Natural killer cell (primary cell): Measurements from ENCODE around the gene BLM. TPM values are rescaled to one million over a fixed set of nuclear protein-coding genes. Genes with fewer than 3 reads are reported as not detected.

Experiments used
- ATAC-seq, 3 donors: fragments of 150-1000 bp in 2 of 3; fragments of 200-7000 bp in 1 of 3; cut with Tn5 transposase; 1 replicate in 1 of 3; 2 replicates in 2 of 3; pipeline ENCODE4 v1.10.0; 2021; ENCODE audit warnings: mild to moderate bottlenecking in 2 of 3, moderate library complexity in 2 of 3
- DNase-seq, 2 donors: peaks; one replicate each; pipeline versions ENCODE4 v3.0.0 to v3.0.0-alpha.2; 2013 to 2021; ENCODE audit warnings: mixed read lengths in 1 of 2
- H3K27ac ChIP-seq: one replicate; pipeline ENCODE4 v1.5.1; 2013; ENCODE audit warnings: mild to moderate bottlenecking, low read length
- H3K27me3 ChIP-seq: one replicate; pipeline ENCODE4 v1.6.1; 2013; ENCODE audit warnings: low read length; ENCODE audit not compliant: control insufficient read depth, insufficient read depth
- H3K36me3 ChIP-seq: one replicate; pipeline ENCODE4 v1.6.1; 2013; ENCODE audit warnings: low read length; ENCODE audit not compliant: control insufficient read depth, insufficient read depth
- H3K4me1 ChIP-seq: one replicate; pipeline ENCODE4 v1.6.1; 2013; ENCODE audit warnings: low read length; ENCODE audit not compliant: control insufficient read depth, insufficient read depth
- H3K4me3 ChIP-seq: one replicate; pipeline ENCODE4 v1.5.1; 2013; ENCODE audit warnings: low read length
- H3K9me3 ChIP-seq: one replicate; pipeline ENCODE4 v1.6.1; 2013; ENCODE audit warnings: low read length; ENCODE audit not compliant: control insufficient read depth, insufficient read depth
- H3K27ac Mint-ChIP-seq, 2 donors: one replicate each; pipeline ENCODE4 v1.8.0; 2022; ENCODE audit warnings: mild to moderate bottlenecking in 2 of 2, mixed read lengths in 2 of 2, moderate library complexity in 1 of 2
- H3K27me3 Mint-ChIP-seq, 2 donors: one replicate each; pipeline ENCODE4 v1.8.0; 2022; ENCODE audit warnings: low read depth in 2 of 2, mixed read lengths in 2 of 2
- H3K36me3 Mint-ChIP-seq: one replicate; pipeline ENCODE4 v1.8.0; 2022; ENCODE audit warnings: mixed read lengths
- H3K4me1 Mint-ChIP-seq, 2 donors: one replicate each; pipeline ENCODE4 v1.8.0; 2022; ENCODE audit warnings: mixed read lengths in 2 of 2
- H3K4me3 Mint-ChIP-seq: one replicate; pipeline ENCODE4 v1.8.0; 2022; ENCODE audit warnings: mild to moderate bottlenecking, moderate library complexity, mixed read lengths
- H3K9me3 Mint-ChIP-seq, 2 donors: one replicate each; pipeline ENCODE4 v1.8.0; 2022; ENCODE audit warnings: mixed read lengths in 2 of 2
- WGBS: methylation state at CpG from one replicate; pipeline ENCODE4 v1.1.7; 2013; ENCODE audit warnings: missing lambda C conversion rate; ENCODE audit not compliant: insufficient coverage; 5-methylcytosine and 5-hydroxymethylcytosine counted together
- intact Hi-C: fragments of 100-400 bp; cut with micrococcal nuclease; formaldehyde crosslinking; loops from one replicate; pipeline ENCODE4 v1.14.2; 2022
- total RNA-seq, 4 donors: library from RNA; stranded (reverse); fragments of 120-200 nt in 1 of 4; gene quantifications; one replicate each; pipeline versions ENCODE4 v1.2.3 to v1.2.4, GENCODE V29; 2013 to 2022
- TF ChIP-seq, protein P1 (sequence below): fragments of 200-600 bp; IDR thresholded peaks from one replicate; pipeline ENCODE4 v1.8.0; 2022; ENCODE audit warnings: antibody characterized with exemption

BLM gene
- total RNA-seq, 3 donors from 2014 or later (not counting 1 experiment from before 2014, with no cell fraction given), result 9.9 to 15.9 (median 14.1) TPM

- Histone ChIP-seq H3K4me3 (no peak overlapping the region), H3K4me1 (peaks cover 31% of the 10 kb centered on the region), H3K27me3 (no peaks in the 10 kb centered on the region), H3K27ac (no peak overlapping the region), H3K9me3 (no peaks in the 10 kb centered on the region), H3K36me3 (no peaks in the 10 kb centered on the region)
- WGBS, result 93% methylated on average over 12 of the region's 14 CpGs
- TF ChIP-seq, protein P1, sequence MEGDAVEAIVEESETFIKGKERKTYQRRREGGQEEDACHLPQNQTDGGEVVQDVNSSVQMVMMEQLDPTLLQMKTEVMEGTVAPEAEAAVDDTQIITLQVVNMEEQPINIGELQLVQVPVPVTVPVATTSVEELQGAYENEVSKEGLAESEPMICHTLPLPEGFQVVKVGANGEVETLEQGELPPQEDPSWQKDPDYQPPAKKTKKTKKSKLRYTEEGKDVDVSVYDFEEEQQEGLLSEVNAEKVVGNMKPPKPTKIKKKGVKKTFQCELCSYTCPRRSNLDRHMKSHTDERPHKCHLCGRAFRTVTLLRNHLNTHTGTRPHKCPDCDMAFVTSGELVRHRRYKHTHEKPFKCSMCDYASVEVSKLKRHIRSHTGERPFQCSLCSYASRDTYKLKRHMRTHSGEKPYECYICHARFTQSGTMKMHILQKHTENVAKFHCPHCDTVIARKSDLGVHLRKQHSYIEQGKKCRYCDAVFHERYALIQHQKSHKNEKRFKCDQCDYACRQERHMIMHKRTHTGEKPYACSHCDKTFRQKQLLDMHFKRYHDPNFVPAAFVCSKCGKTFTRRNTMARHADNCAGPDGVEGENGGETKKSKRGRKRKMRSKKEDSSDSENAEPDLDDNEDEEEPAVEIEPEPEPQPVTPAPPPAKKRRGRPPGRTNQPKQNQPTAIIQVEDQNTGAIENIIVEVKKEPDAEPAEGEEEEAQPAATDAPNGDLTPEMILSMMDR, result no peak
- Mint-ChIP-seq H3K9me3 (no peaks in the 10 kb centered on the region), H3K27ac (no peak overlapping the region), H3K4me1 (peaks cover 16 to 23% of the 10 kb centered on the region in 2 donors), H3K27me3 (no peaks in the 10 kb centered on the region), H3K36me3 (no peaks in the 10 kb centered on the region), H3K4me3 (no peak overlapping the region)
- intact Hi-C loops, result no loop called here
- ATAC-seq (no peak), DNase-seq (no peak)
Observed at GRCh38 chr15:90860942-90861675, 144.0 kb downstream of the BLM start.

DNA sequence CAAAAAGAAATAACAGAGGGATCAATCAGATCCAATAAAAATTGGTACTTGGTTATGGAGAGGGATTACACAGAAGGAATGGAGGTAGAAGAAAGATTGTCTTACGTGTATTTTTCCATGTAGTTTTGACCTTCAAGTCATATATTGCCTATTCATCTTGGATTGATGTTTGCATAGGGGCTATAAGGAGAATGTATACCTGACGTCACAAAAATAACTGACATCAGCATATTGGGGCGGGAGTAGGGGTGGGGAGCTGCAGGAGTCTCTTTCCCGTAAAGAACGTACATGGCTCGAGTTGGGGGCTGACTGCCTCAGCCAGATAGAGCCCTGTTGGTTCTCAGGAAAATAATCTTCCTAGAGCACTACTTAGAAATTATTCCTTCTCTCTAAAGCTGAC is 145.3 kb downstream of the BLM start:
- Mint-ChIP-seq H3K9me3 (no peaks in the 10 kb centered on the region), H3K27ac (no peak overlapping the region), H3K27me3 (no peaks in the 10 kb centered on the region), H3K4me3 (no peak overlapping the region), H3K36me3 (no peaks in the 10 kb centered on the region), H3K4me1 (peaks cover 7 to 12% of the 10 kb centered on the region in 2 donors)
- no peak for DNase-seq
- Histone ChIP-seq H3K27me3 (no peaks in the 10 kb centered on the region), H3K27ac (no peak overlapping the region), H3K4me3 (no peak overlapping the region), H3K9me3 (no peaks in the 10 kb centered on the region), H3K4me1 (peaks cover 17% of the 10 kb centered on the region), H3K36me3 (no peaks in the 10 kb centered on the region)
- TF ChIP-seq, protein P1, result no peak
- 97% methylated on average over 6 of the region's 6 CpGs for WGBS
- no peak for ATAC-seq
- intact Hi-C loops, result no loop called here

DNA sequence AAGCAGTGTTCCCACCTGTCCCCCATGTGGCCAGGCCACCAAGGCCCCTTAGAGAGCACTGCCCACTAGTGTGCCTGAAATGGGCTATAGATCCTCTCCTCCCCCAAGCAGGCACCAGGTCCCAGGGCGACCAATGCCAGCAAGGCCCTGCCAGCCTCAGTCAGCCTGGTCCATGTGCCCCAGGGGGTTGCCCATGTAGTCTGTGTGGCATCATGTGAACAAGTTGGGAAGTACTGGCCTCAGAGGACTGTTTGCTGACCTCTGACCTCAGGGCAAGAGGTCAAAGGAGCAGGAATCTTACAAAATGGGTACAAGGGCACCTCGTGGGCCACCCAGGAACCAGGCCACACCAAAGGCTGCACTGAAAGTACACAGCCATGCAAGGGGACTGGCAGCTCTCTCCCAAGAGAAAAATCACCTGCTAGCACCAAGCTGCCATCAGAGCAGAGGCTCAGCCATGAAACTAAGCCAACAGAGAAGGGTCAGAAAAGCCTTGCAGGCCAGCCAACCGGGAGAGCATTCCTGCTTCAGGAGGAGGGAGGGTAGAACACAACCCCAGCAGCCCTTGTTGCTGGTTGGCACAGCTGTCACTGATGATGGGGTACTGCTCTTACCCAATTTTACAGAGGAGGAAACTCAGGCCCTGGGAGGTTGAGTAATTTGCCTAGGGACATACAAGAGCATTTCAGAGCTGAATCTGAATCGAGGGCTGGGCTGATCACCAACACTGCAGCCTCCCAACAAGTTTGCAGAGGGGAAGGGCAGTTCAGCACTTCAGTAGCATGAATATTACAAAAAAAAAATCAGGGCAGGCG is 146.0 kb downstream of the BLM start:
- no peaks in the 10 kb centered on the region for H3K9me3 ChIP-seq
- H3K36me3 ChIP-seq, result no peaks in the 10 kb centered on the region
- no peak overlapping the region for H3K27ac ChIP-seq
- Mint-ChIP-seq H3K27ac (no peak overlapping the region), H3K27me3 (no peaks in the 10 kb centered on the region), H3K9me3 (no peaks in the 10 kb centered on the region), H3K36me3 (no peaks in the 10 kb centered on the region), H3K4me1 (peaks cover 7 to 11% of the 10 kb centered on the region in 2 donors), H3K4me3 (no peak overlapping the region)
- 85% methylated on average over 5 of the region's 5 CpGs for WGBS
- no peak overlapping the region for H3K4me3 ChIP-seq
- no peaks in the 10 kb centered on the region for H3K27me3 ChIP-seq
- no peak for DNase-seq
- TF ChIP-seq, protein P1, result no peak
- intact Hi-C loops, result no loop called here
- ATAC-seq, result no peak
- peaks cover 10% of the 10 kb centered on the region for H3K4me1 ChIP-seq
